GOT3 (cell line): Measurements from ENCODE around the gene CDCA4.
"Not testable (repeated sequence)": the region's sequence is repeated elsewhere in the genome, so short reads cannot be mapped to it uniquely, and the experiment has no call there.

Experiments
- DNase-seq: peaks from one replicate; lab custom pipeline; 2025; ENCODE audit warnings: mixed read lengths; lab: John Stamatoyannopoulos, UW

CDCA4 gene

DNA sequence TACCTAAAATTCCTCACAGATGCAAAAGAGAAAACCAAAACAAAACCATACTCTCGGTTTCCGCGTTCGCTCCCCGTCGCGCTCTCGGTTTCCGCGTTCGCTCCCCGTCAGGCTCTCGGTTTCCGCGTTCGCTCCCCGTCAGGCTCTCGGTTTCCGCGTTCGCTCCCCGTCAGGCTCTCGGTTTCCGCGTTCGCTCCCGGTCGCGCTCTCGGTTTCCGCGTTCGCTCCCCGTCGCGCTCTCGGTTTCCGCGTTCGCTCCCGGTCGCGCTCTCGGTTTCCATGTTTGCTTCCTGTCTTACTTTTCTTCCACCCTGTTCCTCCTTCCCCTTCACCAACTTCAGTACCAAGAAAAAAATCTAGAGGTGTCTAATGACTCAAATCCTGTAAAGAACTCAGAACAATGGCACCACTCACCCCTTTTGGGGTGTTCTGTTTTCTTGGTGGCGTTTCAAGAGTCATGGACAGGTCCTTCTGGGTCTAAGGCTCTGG, 12.6 kb upstream of the CDCA4 start:
- DNase-seq: not testable (repeated sequence)

DNA sequence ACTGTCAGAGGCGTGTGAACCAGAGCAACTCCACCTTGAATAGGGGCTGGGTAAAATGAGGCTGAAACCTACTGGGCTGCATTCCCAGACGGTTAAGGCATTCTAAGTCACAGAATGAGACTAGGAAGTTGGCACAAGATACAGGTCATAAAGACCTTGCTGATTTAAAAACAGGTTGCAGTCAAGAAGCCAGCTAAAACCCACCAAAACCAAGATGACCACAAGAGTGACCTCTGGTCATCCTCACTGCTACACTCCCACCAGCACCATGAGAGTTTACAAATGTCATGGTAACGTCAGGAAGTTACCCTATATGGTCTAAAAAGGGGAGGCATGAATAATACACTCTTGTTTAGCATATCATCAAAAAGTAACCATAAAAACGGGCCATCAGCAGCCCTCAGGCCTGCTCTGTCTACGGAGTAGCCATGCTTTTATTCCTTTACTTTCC, 11.6 kb upstream of the CDCA4 start:
- not testable (repeated sequence) for DNase-seq

DNA sequence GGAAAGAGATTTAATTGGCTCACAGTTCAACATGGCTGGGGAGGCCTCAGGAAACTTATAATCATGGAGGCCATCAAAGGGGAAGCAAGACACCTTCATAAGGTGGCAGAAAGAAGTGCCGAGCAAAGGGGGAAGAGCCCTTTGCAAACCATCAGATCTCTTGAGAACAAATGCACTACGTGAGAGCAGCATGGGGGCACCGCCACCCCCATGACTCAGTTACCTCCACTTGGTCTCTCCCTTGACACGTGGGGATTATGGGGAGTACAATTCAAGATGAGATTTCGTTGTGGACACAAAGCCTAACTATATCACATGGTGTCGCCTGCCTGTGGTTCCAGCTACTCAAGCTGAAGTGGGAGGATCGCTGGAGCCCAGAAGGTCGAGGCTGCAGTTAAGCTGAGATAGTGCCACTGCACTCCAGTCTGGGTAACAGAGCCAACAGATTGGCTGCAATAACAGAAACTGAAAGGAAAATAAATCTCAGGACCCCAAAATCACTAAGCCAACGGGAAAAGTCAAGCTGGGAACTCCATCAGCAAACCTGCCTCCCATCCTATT, 10.0 kb upstream of the CDCA4 start:
- DNase-seq: no peak

DNA sequence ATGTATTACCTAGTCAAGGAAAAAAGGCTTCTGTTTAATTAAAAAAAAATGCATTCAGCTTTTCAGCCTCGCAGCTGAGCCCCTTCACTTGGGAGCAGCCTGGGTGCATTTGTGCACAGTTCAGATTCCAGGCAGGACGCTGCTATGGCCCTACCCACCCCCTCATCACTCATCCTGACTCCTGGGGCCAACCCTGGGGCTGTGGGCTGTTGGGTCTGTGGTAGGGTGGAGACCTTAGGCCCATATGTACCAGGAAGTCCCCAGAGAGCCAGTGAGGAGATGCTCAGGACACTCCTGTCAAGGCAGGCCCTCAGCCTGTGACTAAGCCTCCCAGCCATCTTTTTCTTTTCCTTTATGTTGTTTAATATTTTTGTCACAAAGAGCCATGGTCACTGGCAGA, 9.3 kb upstream of the CDCA4 start:
- no peak for DNase-seq

DNA sequence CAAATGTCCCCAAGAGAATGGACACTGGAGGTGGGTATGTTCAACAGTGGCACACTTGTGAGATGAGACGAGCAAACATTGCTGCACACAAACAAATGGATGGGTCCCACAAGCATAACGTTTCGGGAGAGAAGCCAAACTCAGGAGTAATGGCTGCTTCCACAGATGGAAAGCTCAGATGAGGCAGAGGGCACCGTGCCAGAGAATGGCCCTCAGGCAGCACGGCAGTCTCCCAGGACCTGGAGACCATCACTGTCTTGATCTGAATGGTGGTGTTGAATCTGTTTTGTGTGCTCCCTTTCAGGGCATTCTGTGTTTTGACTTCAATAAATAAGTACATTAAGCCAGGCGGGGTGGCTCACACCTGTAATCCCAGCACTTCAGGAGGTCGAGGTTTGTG, 8.5 kb upstream of the CDCA4 start:
- no peak for DNase-seq

DNA sequence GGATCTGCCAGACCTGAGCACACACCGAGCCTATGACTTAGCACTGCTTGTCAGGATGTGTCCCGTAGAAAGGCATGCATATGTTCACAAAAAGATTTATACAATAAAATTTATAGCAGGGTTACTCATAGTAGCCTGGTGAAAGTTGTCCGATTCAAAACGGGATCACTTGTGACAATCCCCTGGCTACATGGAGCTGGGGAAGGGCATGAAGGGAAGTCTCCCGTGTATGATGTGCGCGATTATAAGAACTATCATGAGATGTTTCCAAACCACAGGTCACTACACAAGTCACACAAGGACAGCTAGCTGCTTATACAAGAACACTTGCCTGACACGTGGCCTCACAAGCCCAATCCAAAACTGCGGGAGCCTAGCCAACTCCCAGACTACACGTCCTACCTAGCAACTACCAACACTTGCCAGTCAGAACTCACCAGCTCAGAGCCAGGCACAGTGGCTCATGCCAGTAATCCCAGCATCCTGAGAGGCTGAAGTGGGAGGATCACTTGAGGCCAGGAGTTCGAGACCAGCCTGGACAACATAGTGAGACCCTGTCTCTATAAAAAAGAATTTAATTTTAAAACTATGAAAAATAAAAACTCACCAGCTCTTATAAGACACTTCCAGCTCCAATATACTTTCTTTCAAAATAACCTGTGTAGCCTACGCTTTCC, 7.5 kb upstream of the CDCA4 start:
- DNase-seq: no peak

DNA sequence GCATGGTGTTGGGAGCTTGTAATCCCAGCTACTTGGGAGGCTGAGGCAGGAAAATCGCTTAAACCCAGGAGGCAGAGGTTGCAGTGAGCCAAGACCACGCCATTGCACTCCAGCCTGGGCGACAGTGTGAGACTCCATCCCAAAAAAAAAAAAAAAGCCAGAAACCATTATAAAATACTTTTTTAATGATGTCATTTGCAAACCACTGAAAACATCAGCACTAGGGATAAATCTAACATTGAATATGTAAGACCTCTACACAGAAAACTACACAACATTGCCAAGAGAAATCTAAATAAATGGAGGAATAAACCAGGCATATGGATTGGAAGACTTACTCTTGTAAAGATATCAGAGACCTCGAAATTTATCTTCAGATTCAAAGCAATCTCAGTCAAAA, 6.8 kb upstream of the CDCA4 start:
- not testable (repeated sequence) for DNase-seq

DNA sequence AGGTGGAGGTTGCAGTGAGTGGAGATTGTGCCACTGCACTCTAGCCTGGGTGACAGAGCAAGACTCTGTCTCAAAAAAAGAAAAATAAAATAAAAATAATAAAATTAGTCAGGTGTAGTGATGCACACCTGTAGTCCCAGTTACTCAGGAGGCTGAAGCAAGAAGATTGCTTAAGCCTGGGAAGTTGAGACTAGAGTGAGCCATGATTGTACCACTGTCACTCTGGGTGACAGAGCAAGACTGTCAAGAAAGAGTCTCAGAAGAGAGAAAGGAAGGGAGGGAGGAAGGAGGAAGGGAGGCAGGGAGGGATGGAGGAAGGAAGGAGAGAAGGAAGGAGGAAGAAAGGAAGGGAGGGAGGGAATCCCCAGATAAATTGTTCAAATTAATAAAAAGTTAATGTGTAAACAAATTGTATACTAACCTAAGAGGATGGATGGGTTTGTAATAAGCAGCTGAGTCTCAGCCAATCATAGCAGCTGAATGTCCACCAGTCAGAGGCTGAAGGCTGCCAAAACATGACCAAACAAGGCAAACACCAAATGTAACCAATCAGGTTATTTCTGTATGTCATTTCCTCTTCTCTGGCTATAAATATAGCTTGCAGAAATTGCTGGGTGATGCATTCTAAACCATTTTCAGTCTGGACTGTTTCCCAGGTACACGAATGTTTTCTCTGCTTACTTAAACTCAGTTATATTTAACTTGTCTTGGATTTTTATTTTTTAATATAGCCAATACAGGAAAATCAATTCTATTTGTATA, 6.1 kb upstream of the CDCA4 start:
- DNase-seq: no peak

DNA sequence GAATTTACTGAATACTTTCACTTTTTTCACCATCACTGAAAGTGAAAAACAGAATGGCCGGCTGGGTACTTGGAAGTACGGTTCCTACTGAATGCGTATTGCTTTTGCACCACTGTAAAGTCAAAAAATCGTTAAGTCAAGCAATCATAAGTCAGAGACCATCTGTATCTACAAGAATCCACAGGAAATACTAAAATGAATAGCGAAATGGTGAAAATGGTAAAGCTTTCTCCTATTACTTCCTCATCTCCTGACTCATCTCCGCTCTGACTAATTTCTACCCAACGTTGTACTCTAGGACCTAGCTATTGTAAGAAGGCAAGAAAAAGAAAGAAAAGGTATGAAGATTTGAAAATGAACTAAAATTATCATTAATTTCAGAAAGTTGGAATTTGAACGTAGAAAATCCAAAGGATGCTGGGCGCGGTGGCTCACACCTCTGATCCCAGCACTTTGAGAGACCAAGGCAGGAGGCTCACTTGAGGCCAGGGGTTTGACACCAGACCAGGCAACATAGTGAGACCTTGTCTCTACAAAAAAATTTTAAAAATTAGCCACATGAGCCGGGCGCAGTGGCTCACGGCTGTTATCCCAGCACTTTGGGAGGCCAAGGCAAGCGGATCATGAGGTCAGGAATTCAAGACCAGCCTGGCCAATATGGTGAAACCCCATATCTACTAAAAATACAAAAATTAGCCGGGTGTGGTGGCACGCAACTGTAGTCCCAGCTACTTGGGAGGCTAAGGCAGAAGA, 5.3 kb upstream of the CDCA4 start:
- DNase-seq: no peak

DNA sequence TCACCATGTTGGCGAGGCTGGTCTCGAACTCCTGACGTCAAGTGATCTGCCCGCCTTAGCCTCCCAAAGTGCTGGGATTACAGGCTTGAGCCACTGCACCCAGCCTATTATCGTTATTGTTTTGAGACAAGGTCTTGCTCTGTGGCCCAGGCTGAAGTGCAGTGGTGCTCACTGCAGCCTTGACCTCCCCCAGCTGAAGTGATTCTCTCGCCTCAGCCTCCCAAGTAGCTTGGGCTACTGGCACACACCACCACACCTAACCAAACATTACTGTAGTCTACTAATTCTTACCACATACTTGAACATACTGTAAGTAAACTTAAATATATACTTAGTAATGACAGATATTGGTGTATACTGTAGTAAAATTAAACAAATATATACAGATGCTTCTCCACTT, 4.5 kb upstream of the CDCA4 start:
- DNase-seq: no peak

DNA sequence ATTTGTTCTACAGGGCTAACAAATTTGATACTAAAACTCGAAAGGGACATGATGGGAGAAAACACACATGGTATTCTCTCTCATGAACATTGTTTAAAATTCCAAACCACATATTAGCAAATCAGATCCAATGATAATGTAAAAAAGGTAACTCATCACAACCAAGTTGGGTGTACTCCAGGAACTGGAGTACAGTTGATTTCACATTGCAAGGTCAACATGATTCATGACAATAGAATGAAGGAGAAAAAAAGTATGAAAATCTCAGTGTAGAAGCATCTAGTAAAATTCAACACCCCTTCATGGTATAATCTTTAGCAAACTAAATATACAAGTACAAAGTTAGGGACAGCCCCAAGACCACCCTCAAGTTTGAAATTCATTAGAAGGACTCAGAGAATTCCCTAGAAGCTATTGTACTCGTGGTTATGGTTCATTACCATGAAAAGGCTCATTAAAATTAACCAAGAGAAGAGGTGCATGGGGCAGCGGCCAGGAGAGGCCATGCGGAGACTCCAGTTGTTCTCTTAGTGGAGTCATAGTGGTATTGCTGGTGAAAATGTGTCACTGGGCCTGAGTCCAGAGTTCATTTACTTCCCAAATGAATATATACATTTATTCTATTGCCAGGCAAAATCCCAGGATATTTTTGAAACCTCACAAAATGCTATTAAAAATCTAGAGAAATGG, 3.1 kb upstream of the CDCA4 start:
- no peak for DNase-seq

DNA sequence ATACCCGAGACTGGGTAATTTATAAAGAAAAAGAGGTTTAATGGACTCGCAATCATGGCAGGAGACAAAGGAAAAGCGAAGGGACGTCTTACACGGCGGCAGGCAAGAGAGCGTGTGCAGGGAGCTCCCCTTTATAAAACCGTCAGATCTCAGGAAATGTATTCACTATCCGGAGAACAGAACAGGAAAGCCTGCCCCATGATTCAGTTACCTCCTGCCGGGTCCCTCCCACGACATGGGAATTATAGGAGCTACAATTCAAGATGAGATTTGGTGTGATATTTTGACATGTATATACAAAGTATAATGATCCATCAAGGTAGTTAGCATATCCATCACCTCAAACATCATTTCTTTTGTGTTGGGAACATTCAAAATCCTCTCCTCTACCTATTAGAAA, 2.3 kb upstream of the CDCA4 start:
- no peak for DNase-seq

DNA sequence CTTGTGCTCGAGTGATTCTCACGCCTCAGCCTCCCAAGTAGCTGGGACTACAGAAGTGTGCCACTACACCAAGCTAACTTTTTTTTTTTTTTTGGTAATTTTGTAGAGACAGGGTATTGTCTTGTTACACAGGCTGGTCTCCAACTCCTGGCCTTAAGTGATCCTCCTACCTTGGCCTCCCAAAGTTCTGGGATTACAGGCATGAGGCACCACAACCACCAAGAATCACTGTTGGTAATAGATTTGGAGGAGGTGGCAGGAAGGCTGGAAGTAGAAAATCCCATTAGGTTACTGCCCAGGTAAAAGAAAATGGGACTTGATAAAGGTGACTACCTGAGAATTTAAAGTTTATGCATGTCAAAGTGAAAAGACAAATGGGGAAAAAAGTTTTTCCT, 1.4 kb upstream of the CDCA4 start:
- no peak for DNase-seq

DNA sequence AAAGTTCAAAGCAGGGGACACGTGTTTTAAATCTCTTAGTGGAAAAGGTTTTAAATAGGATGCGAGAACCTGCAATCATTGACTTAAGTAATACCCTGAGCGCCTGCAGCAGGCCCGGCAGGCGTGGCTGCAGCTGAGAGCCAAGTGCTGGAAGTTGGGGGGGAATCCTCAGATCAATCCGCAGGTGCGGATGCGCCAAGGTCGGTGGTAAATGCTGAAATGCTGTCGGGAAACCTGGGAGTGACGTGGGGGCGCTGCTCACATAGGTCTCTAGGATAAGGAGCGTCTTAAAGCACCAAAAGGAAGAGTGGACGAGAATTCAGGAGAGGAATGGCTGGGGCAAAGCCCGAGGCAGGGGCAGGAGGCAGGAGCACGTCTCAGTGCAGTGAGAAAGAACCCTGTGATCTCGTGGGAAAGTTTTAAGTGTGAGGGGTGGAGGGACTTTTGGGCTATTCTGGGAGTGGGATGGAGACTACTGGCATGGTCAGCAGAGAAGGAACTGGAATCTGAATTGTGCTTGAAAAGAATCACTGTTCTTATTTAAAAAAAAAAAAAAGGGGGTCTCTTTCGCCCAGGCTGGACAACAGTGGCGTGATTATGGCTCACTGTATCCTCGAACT, 883 bp upstream of the CDCA4 start:
- no peak for DNase-seq

DNA sequence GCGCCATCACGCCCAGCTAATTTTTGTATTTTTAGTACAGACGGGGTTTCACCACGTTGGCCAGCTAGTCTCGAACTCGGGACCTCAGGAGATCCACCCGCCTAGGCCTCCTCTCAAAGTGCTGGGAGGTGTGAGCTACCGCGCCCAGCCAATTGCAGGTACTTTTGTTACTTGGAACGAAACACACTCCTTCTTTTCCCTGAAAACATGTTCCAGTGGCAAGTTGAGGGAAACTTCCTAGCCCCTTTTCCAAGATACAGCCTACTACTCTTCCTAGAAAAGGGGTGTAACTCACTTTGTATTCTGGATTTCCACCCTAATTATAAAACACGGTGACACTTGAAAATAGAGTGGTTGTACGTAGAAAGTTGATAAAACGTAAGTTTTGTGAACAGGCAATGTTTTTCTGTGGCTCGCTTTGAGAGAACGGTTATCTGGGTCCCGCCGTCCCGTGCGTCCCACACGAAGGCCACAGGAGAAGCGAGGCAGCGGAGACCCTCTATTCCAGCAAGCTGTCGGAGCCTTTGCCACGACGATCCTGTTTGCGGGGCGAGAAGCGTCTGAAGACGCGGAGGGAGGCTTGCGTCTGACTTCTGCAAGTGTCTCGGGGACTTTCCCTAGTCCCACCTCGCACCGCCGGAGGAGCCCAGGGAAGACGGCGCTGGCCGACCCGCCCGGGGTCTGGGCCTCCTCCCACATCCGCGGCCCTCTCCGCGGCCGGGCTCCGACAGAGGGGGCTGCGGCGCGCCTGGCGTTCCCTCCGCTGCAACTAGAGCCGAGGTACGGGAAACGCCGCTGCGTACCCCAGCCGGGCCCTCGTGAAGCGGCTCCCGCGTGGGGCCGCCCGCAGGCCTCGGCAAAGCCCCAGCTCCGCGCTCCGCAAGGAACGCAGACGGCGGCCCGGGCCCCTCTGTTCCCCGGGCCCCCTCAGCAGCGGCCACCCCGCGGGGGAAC, 745 bp downstream of the CDCA4 start:
- DNase-seq: no peak

DNA sequence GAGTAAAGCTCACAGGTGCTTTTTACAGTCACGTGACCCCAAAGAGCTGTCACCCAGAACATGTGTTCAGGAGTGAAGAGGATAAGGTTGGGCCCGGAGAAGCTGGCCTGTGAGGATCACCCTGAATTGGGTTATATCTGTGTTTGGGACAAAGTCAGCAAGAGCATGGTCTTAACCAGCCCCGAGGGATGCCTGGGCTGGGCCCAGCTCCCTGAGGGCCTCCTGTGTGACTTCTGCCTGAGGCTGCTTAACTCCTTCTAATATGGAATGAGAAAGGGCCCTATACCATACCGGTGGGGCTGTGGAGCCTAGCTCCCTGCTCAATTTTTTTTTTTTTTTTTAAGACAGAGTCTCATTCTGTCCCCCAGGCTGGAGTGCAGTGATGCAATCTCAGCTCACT, 2.5 kb downstream of the CDCA4 start:
- DNase-seq: no peak

DNA sequence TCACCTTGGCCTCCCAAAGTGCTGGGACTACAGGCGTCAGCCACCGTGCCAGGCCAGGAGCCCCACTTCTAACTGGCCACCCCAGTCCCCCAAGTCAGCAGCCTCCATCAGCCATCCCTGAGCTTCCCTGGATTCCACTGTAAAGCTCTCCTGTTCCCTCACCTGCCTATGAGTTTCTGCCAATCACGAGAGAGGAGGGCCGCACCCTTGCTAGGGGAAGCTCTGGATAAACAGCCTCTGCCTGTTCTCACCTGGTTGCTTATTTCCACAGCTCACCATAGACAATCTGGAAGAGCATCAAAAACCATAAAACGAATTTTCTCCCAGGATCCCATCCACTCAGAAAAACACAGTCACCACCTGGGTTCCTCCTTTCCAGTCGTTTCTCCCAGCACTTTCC, 5.0 kb downstream of the CDCA4 start:
- no peak for DNase-seq

DNA sequence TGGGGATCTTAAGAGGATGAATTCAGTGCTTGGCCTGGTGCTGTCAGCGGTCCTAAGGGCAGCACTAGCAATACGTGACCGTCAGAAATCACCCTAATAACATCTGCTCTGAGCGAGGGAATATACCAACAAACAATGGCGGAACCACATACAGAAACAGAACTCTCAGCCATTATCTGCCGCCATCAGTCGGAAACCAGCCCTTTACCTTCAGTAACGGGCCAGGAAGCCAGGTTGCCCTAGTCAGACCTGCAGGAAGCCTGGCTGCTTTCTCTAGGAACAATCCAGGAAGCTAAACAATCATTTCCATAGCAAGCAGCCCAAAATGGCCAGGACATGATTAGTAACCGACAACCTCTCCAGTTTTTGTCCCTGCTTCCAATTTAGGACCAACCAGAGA, 5.6 kb downstream of the CDCA4 start:
- no peak for DNase-seq

DNA sequence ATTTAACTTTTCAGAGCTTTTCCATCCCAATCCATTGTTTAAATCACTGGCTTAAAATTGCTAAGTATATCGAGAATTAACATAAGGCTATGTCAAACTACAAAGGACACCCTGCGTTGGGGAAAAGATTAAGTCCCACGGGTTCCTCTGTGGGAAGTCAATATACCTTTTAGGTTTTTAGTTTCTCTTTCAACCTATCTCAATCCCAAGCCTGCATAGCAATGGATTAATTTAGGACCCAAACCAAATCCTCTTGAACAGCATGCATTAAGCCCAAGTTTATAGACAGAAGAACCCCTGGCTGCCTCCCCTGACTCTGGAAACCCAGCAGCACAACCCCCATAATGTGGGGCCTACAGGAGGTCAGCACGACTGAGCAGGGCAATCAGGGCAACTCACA, 6.3 kb downstream of the CDCA4 start:
- no peak for DNase-seq

DNA sequence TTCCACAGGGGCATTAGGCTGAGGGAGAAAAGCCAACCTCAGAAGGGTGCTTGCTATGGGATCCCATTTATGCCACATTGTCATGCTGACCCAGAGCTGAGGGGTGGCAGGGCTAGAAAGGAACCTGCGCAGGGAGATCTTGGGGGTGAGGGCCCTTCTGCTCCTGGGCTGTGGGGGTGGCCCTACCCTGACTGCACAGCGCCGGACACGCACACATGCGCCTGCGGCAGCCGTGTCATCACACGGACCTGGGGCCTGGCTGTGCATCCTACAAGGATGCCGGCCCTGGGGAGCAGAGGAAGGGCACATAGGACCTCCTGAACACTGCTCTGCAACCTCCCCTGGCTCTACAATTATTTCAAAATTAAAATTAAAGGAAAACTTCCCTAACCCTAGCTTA, 6.9 kb downstream of the CDCA4 start:
- no peak for DNase-seq
